Motor neuron (in vitro differentiated cells): Measurements from ENCODE around the gene POLR2J3. TPM values are rescaled to one million over a fixed set of nuclear protein-coding genes. Genes with fewer than 3 reads are reported as not detected.
"Not testable (repeated sequence)": the region's sequence is repeated elsewhere in the genome, so short reads cannot be mapped to it uniquely, and the experiment has no call there.

Experiments
- ATAC-seq, 8 experiments: fragments of 200-7000 bp; cut with Tn5 transposase; replicated peaks in 6 of 8; 2 replicates each; pipeline ENCODE4 v1.8.0; 2021; ENCODE audit warnings: mild to moderate bottlenecking in 8 of 8, moderate library complexity in 8 of 8
- H3K27ac ChIP-seq, 2 donors: fragments of 250-450 bp; sonication (Bioruptor Pico); 2 replicates each; pipeline ENCODE4 v1.9.0; 2021; ENCODE audit warnings: antibody characterized with exemption in 2 of 2, mild to moderate bottlenecking in 2 of 2, moderate library complexity in 1 of 2
- H3K4me1 ChIP-seq, 2 donors: fragments of 250-450 bp; sonication (Bioruptor Pico); replicated peaks in 1 of 2; 2 replicates each; pipeline ENCODE4 v1.6.1; 2021; ENCODE audit warnings: antibody characterized with exemption in 2 of 2, mild to moderate bottlenecking in 2 of 2, moderate library complexity in 1 of 2
- H3K4me3 ChIP-seq, 5 donors: fragments of 250-450 bp; sonication (Bioruptor Pico); 2 replicates each; pipeline ENCODE4 v1.9.0; 2021; ENCODE audit warnings: antibody characterized with exemption in 5 of 5, mild to moderate bottlenecking in 5 of 5, moderate library complexity in 4 of 5
- WGBS, 10 experiments: fragments of 450-650 bp; shearing (Covaris generic); methylation state at CpG; one replicate each; pipeline ENCODE4 v1.0.0; 2022; 5-methylcytosine and 5-hydroxymethylcytosine counted together
- in situ Hi-C, 9 experiments: fragments of 400-800 bp; cut with MboI; loops; one replicate each; pipeline ENCODE4 v1.15.0; 2021; ENCODE audit warnings: low sequenced_read_pairs in 9 of 9, low pct_unique_long_range_greater_than_20kb in 2 of 9; ENCODE audit not compliant: unreplicated experiment in 9 of 9
- total RNA-seq, 8 experiments: library from RNA; unstranded; fragments of 300-600 nt; gene quantifications; 2 replicates each; pipeline versions ENCODE4 v1.2.3 to v1.2.4, GENCODE V29; 2022

Gene POLR2J3
- total RNA-seq, 8 experiments from 2014 or later: 6.5 to 111 (median 14.0) TPM

DNA sequence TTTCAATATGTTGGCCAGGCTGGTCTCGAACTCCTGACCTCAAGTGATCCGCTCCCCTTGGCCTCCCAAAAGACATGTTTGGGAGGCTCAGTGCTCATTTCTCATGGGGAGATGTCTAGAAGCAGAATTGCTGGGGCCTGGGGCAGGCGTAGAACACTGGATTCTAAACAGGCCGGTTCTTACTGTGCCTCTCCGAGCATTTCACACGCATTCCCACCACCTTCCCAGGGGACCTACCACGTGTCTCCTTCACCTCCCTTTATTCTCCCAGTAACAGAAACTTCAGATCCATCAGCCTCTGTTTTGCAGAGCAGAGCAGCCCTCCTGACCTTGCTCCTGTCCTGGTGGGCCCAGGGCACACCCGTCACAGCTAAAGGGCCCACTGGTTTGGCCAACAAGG lies 45.2 kb downstream of the POLR2J3 start:
- ATAC-seq, H3K4me3 ChIP-seq, in situ Hi-C loops, H3K27ac ChIP-seq, H3K4me1 ChIP-seq: not testable (repeated sequence)
- no CpG with 5 or more reads among the region's 8 CpGs for WGBS, 10 experiments

DNA sequence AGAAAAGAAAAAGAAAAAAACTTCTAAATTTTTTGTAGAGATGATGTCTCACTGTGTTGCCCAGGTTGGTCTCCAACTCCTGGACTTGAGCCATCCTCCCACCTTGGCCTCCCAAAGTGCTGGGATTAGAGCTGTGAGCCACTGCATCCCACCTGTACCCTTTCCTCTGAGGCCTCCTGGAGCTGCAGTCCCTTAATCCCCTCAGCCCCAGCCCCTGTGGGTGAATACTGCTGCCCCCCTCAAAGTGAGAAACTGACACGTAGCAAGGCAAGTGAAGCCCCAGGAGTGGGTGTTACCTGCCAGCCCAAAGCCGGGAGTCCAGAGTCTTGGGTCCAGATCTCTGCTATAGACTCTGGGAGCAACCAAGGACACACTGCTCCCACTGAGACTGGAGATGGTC lies 47.6 kb downstream of the POLR2J3 start:
- H3K27ac ChIP-seq, H3K4me3 ChIP-seq, H3K4me1 ChIP-seq, in situ Hi-C loops: not testable (repeated sequence)
- peak in 3 of 8 experiments; percentile 4 to 14 (median 7) for ATAC-seq
- WGBS, 10 experiments: no CpG with 5 or more reads among the region's 2 CpGs

DNA sequence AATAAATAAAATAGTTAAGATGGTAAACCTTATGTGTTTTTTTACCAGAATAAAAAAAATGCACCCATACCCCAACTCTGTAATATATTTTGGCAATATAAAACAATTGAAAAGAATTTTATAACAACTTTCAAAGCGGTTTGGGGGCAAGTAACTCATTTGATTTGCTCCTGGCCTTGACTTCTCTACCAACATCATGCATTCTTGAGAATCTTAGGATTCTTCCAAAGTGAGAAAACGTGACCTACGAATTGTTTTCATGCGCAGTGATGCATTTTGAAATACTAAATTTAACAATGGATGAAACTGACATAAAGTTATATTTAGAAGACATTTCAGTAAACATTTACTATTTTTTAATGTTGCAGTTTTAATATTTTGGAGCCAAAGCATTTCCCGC lies 51.6 kb downstream of the POLR2J3 start:
- H3K4me3 ChIP-seq, in situ Hi-C loops, H3K4me1 ChIP-seq, H3K27ac ChIP-seq, ATAC-seq: not testable (repeated sequence)
- WGBS, 10 experiments: no CpG with 5 or more reads among the region's 5 CpGs

DNA sequence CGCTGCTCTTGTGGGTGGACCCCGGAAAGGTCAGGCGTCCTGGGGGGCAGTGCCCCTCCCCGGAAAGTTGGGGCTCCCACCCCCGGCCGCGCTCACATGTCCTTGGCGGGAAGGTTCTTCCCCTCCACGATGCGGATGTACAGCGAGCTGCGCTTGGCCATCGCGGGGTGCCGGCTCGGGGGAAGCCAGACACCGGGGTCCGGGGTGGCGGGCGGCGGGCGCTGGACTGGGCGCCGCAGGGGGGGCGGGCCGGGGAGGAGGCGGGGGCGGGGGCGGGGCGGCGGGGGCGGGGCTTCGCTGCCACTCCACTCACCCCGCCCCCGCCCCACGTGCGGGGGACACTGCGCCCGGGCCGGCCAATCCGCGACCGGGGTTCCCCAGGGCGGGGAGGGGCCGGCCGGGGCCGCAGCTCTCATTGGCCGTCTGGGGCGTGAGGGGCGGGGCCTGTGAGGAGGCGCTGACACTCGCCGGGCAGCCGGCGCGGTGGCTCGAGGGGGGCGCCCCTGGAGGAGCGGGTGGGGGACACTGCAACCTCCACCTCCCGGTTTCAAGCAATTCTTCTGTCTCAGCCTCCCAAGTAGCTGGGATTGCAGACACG lies 54.7 kb downstream of the POLR2J3 start, which contains the start of gene RASA4B:
RASA4B (minus strand) TSS at position 228 of the 598 bp plus-strand sequence; CDS start at position 161, 67 bp downstream.
- WGBS, 10 experiments: no CpG with 5 or more reads among the region's 61 CpGs
- peak; percentile 74 to 98 (median 90) for ATAC-seq
- in situ Hi-C loops, H3K4me1 ChIP-seq, H3K4me3 ChIP-seq, H3K27ac ChIP-seq: not testable (repeated sequence)

Other genes with a start within 250 kb of the POLR2J3 start
- 1 to 10 TPM in 2 of 8 experiments, under 1 TPM in 6; 0.11 to 10.0 (median 0.40) TPM for gene SPDYE6, start 216.1 kb downstream of the POLR2J3 start, total RNA-seq
- gene PRKRIP1, start 176.2 kb downstream of the POLR2J3 start, total RNA-seq: 10 to 100 TPM; 15.2 to 39.6 (median 31.1) TPM
- gene ORAI2, start 139.0 kb downstream of the POLR2J3 start, total RNA-seq: 10 to 100 TPM in 6 of 8 experiments, 1 to 10 TPM in 2; 5.4 to 45.0 (median 21.4) TPM
- gene ALKBH4, start 107.7 kb downstream of the POLR2J3 start, total RNA-seq: 10 to 100 TPM in 6 of 8 experiments, 1 to 10 TPM in 2; 6.9 to 16.7 (median 10.7) TPM
- gene LRWD1, start 107.6 kb downstream of the POLR2J3 start, total RNA-seq: 10 to 100 TPM in 7 of 8 experiments, 1 to 10 TPM in 1; 9.1 to 23.5 (median 17.9) TPM
- 10 to 100 TPM; 37.3 to 78.3 (median 53.6) TPM for gene POLR2J, start 93.7 kb downstream of the POLR2J3 start, total RNA-seq
- 10 to 100 TPM in 1 of 8 experiments, 1 to 10 TPM in 7; 1.6 to 12.4 (median 5.5) TPM for gene RASA4B, start 54.8 kb downstream of the POLR2J3 start, total RNA-seq
- 10 to 100 TPM in 2 of 8 experiments, under 1 TPM in 3, not detected in 3; 0.23 to 26.2 (median 0.43) TPM for gene UPK3BL2, start 28.9 kb downstream of the POLR2J3 start, total RNA-seq
- gene SPDYE2, start 21.4 kb downstream of the POLR2J3 start, total RNA-seq: 1 to 10 TPM in 2 of 8 experiments, under 1 TPM in 2, not detected in 4; 0.11 to 7.2 (median 2.9) TPM
- 10 to 100 TPM in 3 of 8 experiments, 1 to 10 TPM in 5; 1.7 to 19.1 (median 8.6) TPM for gene RASA4, start 44.2 kb upstream of the POLR2J3 start, total RNA-seq
- 10 to 100 TPM in 5 of 8 experiments, 1 to 10 TPM in 3; 5.7 to 37.1 (median 11.0) TPM for gene UPK3BL1, start 70.2 kb upstream of the POLR2J3 start, total RNA-seq
- gene SPDYE2B, start 77.7 kb upstream of the POLR2J3 start, total RNA-seq: 1 to 10 TPM in 2 of 8 experiments, under 1 TPM in 1, not detected in 5; 0.11 to 2.6 (median 2.0) TPM
- 10 to 100 TPM in 1 of 8 experiments, 1 to 10 TPM in 4, under 1 TPM in 3; 0.43 to 13.7 (median 1.6) TPM for gene POLR2J2, start 99.1 kb upstream of the POLR2J3 start, total RNA-seq
- gene FAM185A, start 176.4 kb upstream of the POLR2J3 start, total RNA-seq: 10 to 100 TPM in 3 of 8 experiments, 1 to 10 TPM in 5; 5.9 to 15.1 (median 9.1) TPM